IPS DF 4.7 (cell line): ENCODE measurements around the gene RAVER2.

Experiments used
- DNase-seq: peaks from one replicate; pipeline ENCODE4 v3.0.0-alpha.2; 2013; ENCODE audit warnings: low spot score; ENCODE audit errors: extremely low read depth

The RAVER2 gene

GRCh38 chr1:64845831-64846425 is 101.1 kb downstream of the RAVER2 start:
- no peak for DNase-seq

- no peak for DNase-seq
Measured at GRCh38 chr1:64846573-64847430, 101.9 kb downstream of the RAVER2 start.

GRCh38 chr1:64847666-64848065 is 102.8 kb downstream of the RAVER2 start:
- DNase-seq: no peak

GRCh38 chr1:64848136-64848535 is 103.3 kb downstream of the RAVER2 start:
- no peak for DNase-seq

- no peak for DNase-seq
Measured at GRCh38 chr1:64848803-64849202, 103.9 kb downstream of the RAVER2 start.

- no peak for DNase-seq
Measured at GRCh38 chr1:64849942-64850341, 105.1 kb downstream of the RAVER2 start.

- no peak for DNase-seq
Measured at GRCh38 chr1:64850846-64851245, 106.0 kb downstream of the RAVER2 start.

GRCh38 chr1:64851664-64852063 is 106.8 kb downstream of the RAVER2 start:
- no peak for DNase-seq

- DNase-seq: no peak
Measured at GRCh38 chr1:64854674-64855073, 109.8 kb downstream of the RAVER2 start.

GRCh38 chr1:64855557-64855956 is 110.7 kb downstream of the RAVER2 start:
- DNase-seq: no peak

GRCh38 chr1:64856553-64856952 is 111.7 kb downstream of the RAVER2 start:
- no peak for DNase-seq

- no peak for DNase-seq
Measured at GRCh38 chr1:64857347-64857746, 112.5 kb downstream of the RAVER2 start.

GRCh38 chr1:64861611-64862010 is 116.7 kb downstream of the RAVER2 start:
- peak; percentile 44 for DNase-seq

GRCh38 chr1:64864018-64864940 is 119.4 kb downstream of the RAVER2 start:
- DNase-seq: no peak

- no peak for DNase-seq
Measured at GRCh38 chr1:64865105-64865757, 120.4 kb downstream of the RAVER2 start.

- no peak for DNase-seq
Measured at GRCh38 chr1:64866689-64867088, 121.8 kb downstream of the RAVER2 start.

- DNase-seq: no peak
Measured at GRCh38 chr1:64867266-64867665, 122.4 kb downstream of the RAVER2 start.

- no peak for DNase-seq
Measured at GRCh38 chr1:64871256-64871655, 126.4 kb downstream of the RAVER2 start.

GRCh38 chr1:64872067-64872466 is 127.2 kb downstream of the RAVER2 start:
- no peak for DNase-seq

- no peak for DNase-seq
Measured at GRCh38 chr1:64873576-64873975, 128.7 kb downstream of the RAVER2 start.

- no peak for DNase-seq
Measured at GRCh38 chr1:64874666-64875065, 129.8 kb downstream of the RAVER2 start.
